ENCODE measurements around the gene ADAMTSL5.

DNA sequence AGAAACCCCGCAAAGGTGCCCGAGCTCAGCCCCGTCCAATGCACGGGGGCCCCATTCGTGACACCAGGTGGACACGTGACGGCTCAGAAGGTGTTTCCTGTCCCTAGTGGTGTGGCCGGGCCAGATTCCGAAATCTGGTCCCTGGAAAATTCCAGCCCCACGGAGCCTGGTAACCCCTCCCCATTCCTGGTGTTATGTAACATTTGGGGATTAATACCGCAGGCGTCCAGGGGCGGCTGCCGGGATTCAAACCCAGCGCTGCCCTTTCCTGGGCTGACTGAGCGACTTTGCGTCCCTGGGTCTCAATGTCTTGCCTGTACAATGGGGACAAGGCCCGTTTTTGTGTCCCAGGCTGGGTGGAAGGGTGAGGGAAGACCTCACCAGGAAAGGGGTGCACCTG is 10.0 kb upstream of the ADAMTSL5 start:
- TF ChIP-seq, protein P1, sequence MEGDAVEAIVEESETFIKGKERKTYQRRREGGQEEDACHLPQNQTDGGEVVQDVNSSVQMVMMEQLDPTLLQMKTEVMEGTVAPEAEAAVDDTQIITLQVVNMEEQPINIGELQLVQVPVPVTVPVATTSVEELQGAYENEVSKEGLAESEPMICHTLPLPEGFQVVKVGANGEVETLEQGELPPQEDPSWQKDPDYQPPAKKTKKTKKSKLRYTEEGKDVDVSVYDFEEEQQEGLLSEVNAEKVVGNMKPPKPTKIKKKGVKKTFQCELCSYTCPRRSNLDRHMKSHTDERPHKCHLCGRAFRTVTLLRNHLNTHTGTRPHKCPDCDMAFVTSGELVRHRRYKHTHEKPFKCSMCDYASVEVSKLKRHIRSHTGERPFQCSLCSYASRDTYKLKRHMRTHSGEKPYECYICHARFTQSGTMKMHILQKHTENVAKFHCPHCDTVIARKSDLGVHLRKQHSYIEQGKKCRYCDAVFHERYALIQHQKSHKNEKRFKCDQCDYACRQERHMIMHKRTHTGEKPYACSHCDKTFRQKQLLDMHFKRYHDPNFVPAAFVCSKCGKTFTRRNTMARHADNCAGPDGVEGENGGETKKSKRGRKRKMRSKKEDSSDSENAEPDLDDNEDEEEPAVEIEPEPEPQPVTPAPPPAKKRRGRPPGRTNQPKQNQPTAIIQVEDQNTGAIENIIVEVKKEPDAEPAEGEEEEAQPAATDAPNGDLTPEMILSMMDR (conservative IDR thresholded peaks at IDR 0.05 in 1 of 2, IDR thresholded peaks at IDR 0.05 in 1 of 2; ENCODE audit: low read depth in 1 of 2, low read length in 2 of 2), result no peak
- no peak for TF ChIP-seq EZH2 (IDR thresholded peaks at IDR 0.05; ENCODE audit: low read length, missing control alignments)

Measured in fibroblast of lung (primary cell).